HepG2 (cell line): ENCODE measurements around the gene PNKP. TPM values are rescaled to one million over a fixed set of nuclear protein-coding genes. Genes with fewer than 3 reads are reported as not detected.
A peak's percentile ranks its signal among the peaks of the same experiment; 100 is the strongest.

Experiments
- ATAC-seq: fragments of 200-7000 bp; cut with Tn5 transposase; 3 replicates; pipeline ENCODE4 v1.9.1; 2020; ENCODE audit warnings: mild to moderate bottlenecking, moderate library complexity
- BruUV-seq: library from RNA; stranded (reverse); fragments of 400-500 nt; replicated peaks from 2 replicates; lab custom pipeline; 2021; lab: Mats Ljungman, UMichigan
- CTCF ChIA-PET: fragments of 300-600 bp; formaldehyde crosslinking; extraction: SDS; loops from one replicate; lab custom pipeline; 2021; ENCODE audit warnings: low total read pairs, inconsistent platforms, low intra/inter-chr PET ratio; lab: Yijun Ruan, JAX
- POLR2A ChIA-PET: fragments of 350-600 bp; sonication (Branson Sonifier 250); formaldehyde crosslinking; loops from one replicate; lab custom pipeline; 2020; ENCODE audit warnings: antibody characterized with exemption, inconsistent platforms; lab: Yijun Ruan, JAX
- DNase-seq: peaks from one replicate; pipeline ENCODE4 v3.0.0-alpha.2; 2015; ENCODE audit warnings: low spot score
- FAIRE-seq: peaks from 3 replicates; lab custom pipeline; 2011; peaks lifted over from hg19 to GRCh38; lab: Jason Lieb, UNC
- H2AFZ ChIP-seq: one replicate; pipeline ENCODE4 v1.6.1; 2011; ENCODE audit warnings: low read length, inconsistent platforms
- H3K27ac ChIP-seq: fragments of 300-600 bp; 3 replicates; pipeline ENCODE4 v1.8.0; 2011; ENCODE audit warnings: mixed run types, mild to moderate bottlenecking, mixed read lengths, low read length, inconsistent platforms; ENCODE audit not compliant: insufficient read depth; ENCODE audit errors: extremely low read length
- H3K27me3 ChIP-seq, 2 experiments: fragments of 200-600 bp in 1 of 2; 2 replicates in 1 of 2; 3 replicates in 1 of 2; pipeline versions ENCODE4 v1.6.0 to v1.8.0; 2011; ENCODE audit warnings: low read length in 2 of 2, mild to moderate bottlenecking in 2 of 2, moderate library complexity in 2 of 2, inconsistent platforms in 1 of 2; ENCODE audit not compliant: insufficient read depth in 2 of 2, control insufficient read depth in 1 of 2
- H3K36me3 ChIP-seq, 2 experiments: fragments of 200-600 bp in 1 of 2; replicated peaks in 1 of 2; 2 replicates in 1 of 2; 3 replicates in 1 of 2; pipeline versions ENCODE4 v1.5.1 to v1.8.0; 2011; ENCODE audit warnings: low read length in 2 of 2, inconsistent platforms in 1 of 2; ENCODE audit not compliant: insufficient read depth in 2 of 2, control insufficient read depth in 1 of 2
- H3K4me1 ChIP-seq: 2 replicates; pipeline ENCODE4 v1.5.1; 2012; ENCODE audit warnings: low read length, inconsistent platforms; ENCODE audit not compliant: insufficient read depth
- H3K4me2 ChIP-seq: 2 replicates; pipeline ENCODE4 v1.6.0; 2011; ENCODE audit warnings: low read depth, low read length, inconsistent platforms
- H3K4me3 ChIP-seq, 3 experiments: fragments of 200-600 bp in 1 of 3; sonication (generic), shearing (Covaris generic) in 1 of 3; replicated peaks in 1 of 3; 2 replicates each; pipeline ENCODE4 v1.5.1; 2011 to 2016; ENCODE audit warnings: low read length in 3 of 3, inconsistent platforms in 2 of 3, low read depth in 2 of 3, mild to moderate bottlenecking in 2 of 3, control low read depth in 1 of 3, mixed read lengths in 1 of 3; ENCODE audit not compliant: insufficient read depth in 1 of 3
- H3K79me2 ChIP-seq: one replicate; pipeline ENCODE4 v1.6.1; 2011; ENCODE audit warnings: low read length, inconsistent platforms; ENCODE audit not compliant: insufficient read depth
- H3K9ac ChIP-seq: 2 replicates; pipeline ENCODE4 v1.6.0; 2011; ENCODE audit warnings: mild to moderate bottlenecking, low read depth, low read length, inconsistent platforms; ENCODE audit not compliant: insufficient read depth
- H3K9me3 ChIP-seq: 2 replicates; pipeline ENCODE4 v1.5.1; 2012; ENCODE audit warnings: mild to moderate bottlenecking, low read length
- H4K20me1 ChIP-seq: 2 replicates; pipeline ENCODE4 v1.6.0; 2011; ENCODE audit warnings: inconsistent platforms, mild to moderate bottlenecking, low read length, moderate library complexity; ENCODE audit not compliant: insufficient read depth
- AGO2 ChIP-seq: fragments of 200-400 bp; formaldehyde crosslinking; optimal IDR thresholded peaks from 2 replicates; pipeline ENCODE3; 2017; ENCODE audit warnings: mild to moderate bottlenecking, low read depth, low read length, moderate library complexity
- ATF1 ChIP-seq: IDR thresholded peaks from 2 replicates; pipeline ENCODE4 v1.6.1; 2016; ENCODE audit warnings: mild to moderate bottlenecking, control low read depth
- HIC2 ChIP-seq: sonication (generic); formaldehyde crosslinking; IDR thresholded peaks from 2 replicates; pipeline ENCODE4 v1.9.0; 2022; ENCODE audit warnings: low read depth, missing genetic modification reagents
- HNRNPK ChIP-seq: fragments of 200-400 bp; formaldehyde crosslinking; IDR thresholded peaks from 2 replicates; pipeline ENCODE4 v1.6.1; 2018; ENCODE audit warnings: low read length, low read depth, moderate library complexity, mild to moderate bottlenecking; ENCODE audit not compliant: poor library complexity, severe bottlenecking
- HOXA9 ChIP-seq: sonication (generic); formaldehyde crosslinking; IDR thresholded peaks from 2 replicates; pipeline ENCODE4 v1.8.1; 2022; ENCODE audit warnings: missing genetic modification reagents, mild to moderate bottlenecking, moderate library complexity, borderline replicate concordance
- KAT7 ChIP-seq: IDR thresholded peaks from 2 replicates; pipeline ENCODE4 v1.6.1; 2018; ENCODE audit warnings: borderline replicate concordance, missing compliant biosample characterization
- NFATC3 ChIP-seq: sonication (generic); formaldehyde crosslinking; IDR thresholded peaks from 2 replicates; pipeline ENCODE4 v1.5.1; 2020; ENCODE audit warnings: mild to moderate bottlenecking, missing genetic modification reagents
- NKX3-1 ChIP-seq: sonication (generic); formaldehyde crosslinking; IDR thresholded peaks from 2 replicates; pipeline ENCODE4 v1.5.0; 2020; ENCODE audit warnings: missing genetic modification reagents
- NR1H2 ChIP-seq: sonication (generic); formaldehyde crosslinking; IDR thresholded peaks from 2 replicates; pipeline ENCODE4 v1.8.1; 2022; ENCODE audit warnings: low read depth, missing genetic modification reagents, borderline replicate concordance
- PAF1 ChIP-seq: IDR thresholded peaks from 2 replicates; pipeline ENCODE4 v1.6.1; 2016; ENCODE audit warnings: missing genetic modification reagents, missing compliant biosample characterization
- RARG ChIP-seq: sonication (generic); formaldehyde crosslinking; IDR thresholded peaks from 2 replicates; pipeline ENCODE4 v1.4.0; 2020; ENCODE audit warnings: low read depth, mild to moderate bottlenecking, missing genetic modification reagents
- RBFOX2 ChIP-seq: fragments of 200-400 bp; formaldehyde crosslinking; IDR thresholded peaks from 2 replicates; pipeline ENCODE4 v1.6.1; 2017; ENCODE audit warnings: low read depth, mild to moderate bottlenecking, low read length
- RFX5 ChIP-seq: IDR thresholded peaks from 2 replicates; pipeline ENCODE4 v1.6.1; 2011; ENCODE audit warnings: low read depth, low read length, improper control_type of control experiment
- TBL1XR1 ChIP-seq: fragments of 150-350 bp; IDR thresholded peaks from 2 replicates; pipeline ENCODE4 v1.6.1; 2014; ENCODE audit warnings: borderline replicate concordance, low read length; ENCODE audit not compliant: partially characterized antibody
- THAP9 ChIP-seq: sonication (generic); formaldehyde crosslinking; IDR thresholded peaks from 2 replicates; pipeline ENCODE4; 2020; ENCODE audit warnings: missing genetic modification reagents, mild to moderate bottlenecking, borderline replicate concordance
- ZC3H13 ChIP-seq: sonication (generic); formaldehyde crosslinking; IDR thresholded peaks from 2 replicates; pipeline ENCODE4 v1.8.1; 2023; ENCODE audit warnings: mild to moderate bottlenecking, missing genetic modification reagents, moderate library complexity
- ZNF326 ChIP-seq: sonication (generic); formaldehyde crosslinking; IDR thresholded peaks from 2 replicates; pipeline ENCODE4 v1.4.0; 2020; ENCODE audit warnings: missing genetic modification reagents, borderline replicate concordance
- ZNF451 ChIP-seq: sonication (generic); formaldehyde crosslinking; IDR thresholded peaks from 2 replicates; pipeline ENCODE4 v1.5.0; 2020; ENCODE audit warnings: mild to moderate bottlenecking, missing genetic modification reagents
- ZNF781 ChIP-seq: sonication (generic); formaldehyde crosslinking; IDR thresholded peaks from 2 replicates; pipeline ENCODE4 v1.5.1; 2020; ENCODE audit warnings: borderline replicate concordance, mild to moderate bottlenecking, missing genetic modification reagents; ENCODE audit errors: not compliant biosample characterization
- ZSCAN30 ChIP-seq: sonication (generic); formaldehyde crosslinking; IDR thresholded peaks from 2 replicates; pipeline ENCODE4 v1.5.0; 2020; ENCODE audit warnings: mild to moderate bottlenecking, missing genetic modification reagents
- WGBS: methylation state at CpG from one replicate; pipeline ENCODE4 v1.1.6; 2017; ENCODE audit warnings: low lambda C conversion rate; 5-methylcytosine and 5-hydroxymethylcytosine counted together
- in situ Hi-C: cut with HindIII; loops from 2 replicates; pipeline ENCODE4 v1.10.0; 2017; ENCODE audit warnings: low pct_unique_long_range_greater_than_20kb; ENCODE audit not compliant: extremely low pct_ligation_motif_present
- intact Hi-C: fragments of 100-400 bp; cut with micrococcal nuclease; formaldehyde crosslinking; loops from one replicate; pipeline ENCODE4 v1.10.0; 2022; ENCODE audit not compliant: unreplicated experiment
- polyA plus RNA-seq, 8 experiments: library from polyadenylated mRNA; depleted of rRNA in 3 of 8; stranded (reverse) in 7 of 8; unstranded in 1 of 8; fragments of >200 nt; fragmentation: Illumina TruSeq in 4 of 8; extraction: Trizol in 4 of 8; gene quantifications; 2 replicates each; pipeline versions ENCODE4 v1.2.1 to v1.2.3, GENCODE V29; 2011 to 2016; ENCODE audit warnings: low read depth in 4 of 8, missing spikeins in 1 of 8, mixed read lengths in 1 of 8; ENCODE audit not compliant: insufficient read depth in 1 of 8
- total RNA-seq, 5 experiments: library from RNA; depleted of rRNA; stranded (reverse); fragments of >200 nt; fragmentation: Illumina TruSeq; extraction: Trizol; gene quantifications; 2 replicates each; pipeline ENCODE4 v1.2.3, GENCODE V29; 2016; ENCODE audit warnings: low read depth in 1 of 5

Gene PNKP
- total and polyA plus RNA-seq, 2 of the 13 experiments (the other 11 are each of a cell fraction or from before 2014, with no cell fraction given), result 12.7 to 27.1 TPM

GRCh38 chr19:49857061-49857837 lies 10.1 kb downstream of the PNKP start:
- H3K27ac ChIP-seq, result no peak overlapping the region
- H3K79me2 ChIP-seq, result peaks cover 19% of the 10 kb centered on the region
- no TSS peak for BruUV-seq
- CTCF ChIA-PET, result no interaction called here
- in situ Hi-C loops, result no loop called here
- H3K9me3 ChIP-seq, result no peaks in the 10 kb centered on the region
- H3K4me3 ChIP-seq, result no peak overlapping the region
- 98% methylated on average over 15 of the region's 26 CpGs for WGBS
- H3K36me3 ChIP-seq, result peaks cover 37 to 67% of the 10 kb centered on the region in 2 experiments; a peak in 4 of 5 replicates
- H3K27me3 ChIP-seq, result no peaks in the 10 kb centered on the region
- FAIRE-seq (no peak), DNase-seq (no peak), ATAC-seq (no peak)
- H2AFZ ChIP-seq, result no peak overlapping the region
- no peak overlapping the region for H3K9ac ChIP-seq
- no peak overlapping the region for H3K4me2 ChIP-seq
- peaks cover 17% of the 10 kb centered on the region for H3K4me1 ChIP-seq
- intact Hi-C loops, result no loop called here
- POLR2A ChIA-PET, result interaction anchor here (1.1 to 1.2 kb wide), 2 partner anchors 19 to 47 kb away, joined by 4 to 5 read pairs; partner anchors contain the start of gene AKT1S1
- peaks cover 18% of the 10 kb centered on the region for H4K20me1 ChIP-seq
- TF ChIP-seq TBL1XR1, result no peak
- peak; percentile 78 for TF ChIP-seq RBFOX2
- TF ChIP-seq RARG (CRISPR knock-in tag), result no peak
- TF ChIP-seq ATF1 (CRISPR knock-in tag), result no peak
- no peak for TF ChIP-seq KAT7
- TF ChIP-seq RFX5, result no peak
- no peak for TF ChIP-seq HIC2 (CRISPR knock-in tag)
- peak; percentile 58; the same call in 1 of the 2 replicates for TF ChIP-seq ZC3H13
- TF ChIP-seq NKX3-1 (CRISPR knock-in tag), result no peak
- TF ChIP-seq ZSCAN30 (CRISPR knock-in tag), result no peak
- TF ChIP-seq THAP9 (CRISPR knock-in tag), result no peak
- no peak for TF ChIP-seq HOXA9 (CRISPR knock-in tag)
- TF ChIP-seq ZNF781 (CRISPR knock-in tag), result no peak
- no peak for TF ChIP-seq ZNF326 (CRISPR knock-in tag)
- TF ChIP-seq AGO2, result peak; percentile 72
- TF ChIP-seq HNRNPK, result peak; percentile 13
- TF ChIP-seq PAF1 (CRISPR knock-in tag), result peak; percentile 56; the same call in 1 of the 2 replicates
- no peak for TF ChIP-seq ZNF451
- TF ChIP-seq NFATC3 (CRISPR knock-in tag), result no peak
- TF ChIP-seq NR1H2, result no peak
